C1 segment of cervical spinal cord (tissue), 14 donors: ENCODE results near the gene ATP2C2.
"Not testable (repeated sequence)": the region's sequence is repeated elsewhere in the genome, so short reads cannot be mapped to it uniquely, and the experiment has no call there.

Experiments used
- DNase-seq, 14 donors: peaks; one replicate each; lab custom pipeline; 2025; lab: John Stamatoyannopoulos, UW

ATP2C2 gene

GRCh38 chr16:84368308-84368996 lies at the start of gene ATP2C2:
Gene ATP2C2, plus strand, starts transcription at chr16:84368538. Its CDS starts 78 bp downstream, at chr16:84368616.
- DNase-seq, result no peak

- DNase-seq, result no peak
Measured at GRCh38 chr16:84319146-84319760, 49.1 kb upstream of the ATP2C2 start.

GRCh38 chr16:84320511-84320910 lies 47.8 kb upstream of the ATP2C2 start:
- DNase-seq, result no peak

DNA sequence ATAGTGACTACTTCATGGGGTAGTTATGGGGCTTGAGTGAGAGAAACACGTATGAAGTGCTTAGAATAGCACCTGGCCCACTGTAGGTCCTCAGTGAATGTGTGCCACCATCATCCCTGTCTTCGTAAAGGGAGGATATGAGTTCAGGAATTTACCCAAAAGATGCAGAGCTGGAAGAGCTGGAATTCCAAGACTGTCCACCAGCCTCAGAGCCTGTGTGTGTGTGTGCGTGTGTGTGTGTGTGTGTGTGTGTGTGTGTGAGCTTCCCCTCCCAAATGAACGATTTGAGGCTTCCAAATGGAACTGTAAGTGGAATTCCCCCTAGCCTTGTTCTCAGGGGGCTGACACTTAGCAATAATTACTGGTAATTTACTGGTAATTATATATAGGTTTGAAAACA lies 46.4 kb upstream of the ATP2C2 start:
- no peak for DNase-seq

DNA sequence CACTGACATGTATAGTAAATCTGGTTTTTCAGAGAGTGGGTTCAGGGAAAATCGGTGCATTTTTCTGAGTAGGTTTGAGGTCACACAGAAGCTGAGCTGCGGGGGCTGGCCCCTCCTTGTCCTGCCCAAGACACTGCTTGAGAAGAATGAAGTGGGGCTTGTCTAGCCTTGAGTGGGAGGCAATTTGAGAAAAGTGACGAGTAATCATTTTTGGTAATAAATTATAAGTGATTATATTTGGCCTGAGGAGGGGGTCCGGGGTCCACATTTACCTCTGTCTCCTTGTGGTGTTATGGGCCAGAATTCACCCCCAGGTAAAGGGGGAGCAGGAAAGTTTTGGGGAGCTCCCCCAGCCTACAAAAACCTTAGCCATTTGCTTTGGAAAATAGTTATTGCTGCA lies 45.6 kb upstream of the ATP2C2 start:
- no peak for DNase-seq

DNA sequence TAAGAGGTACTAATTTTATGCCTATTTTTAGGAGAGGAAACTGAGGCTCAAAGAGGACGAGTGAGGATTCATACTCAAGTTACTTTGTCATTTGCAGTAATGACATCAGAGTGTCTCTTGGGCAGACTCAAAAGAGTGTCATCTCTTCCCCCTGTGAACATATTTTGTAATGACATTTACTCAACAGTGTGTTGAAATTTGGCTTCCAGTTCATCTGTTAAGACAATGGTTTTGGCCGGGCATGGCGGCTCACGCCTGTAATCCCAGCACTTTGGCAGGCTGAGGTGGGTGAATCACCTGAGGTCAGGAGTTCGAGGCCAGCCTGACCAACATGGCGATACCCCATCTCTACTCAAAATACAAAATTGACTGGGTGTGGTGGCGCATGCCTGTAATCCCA lies 44.7 kb upstream of the ATP2C2 start:
- DNase-seq, result no peak

DNA sequence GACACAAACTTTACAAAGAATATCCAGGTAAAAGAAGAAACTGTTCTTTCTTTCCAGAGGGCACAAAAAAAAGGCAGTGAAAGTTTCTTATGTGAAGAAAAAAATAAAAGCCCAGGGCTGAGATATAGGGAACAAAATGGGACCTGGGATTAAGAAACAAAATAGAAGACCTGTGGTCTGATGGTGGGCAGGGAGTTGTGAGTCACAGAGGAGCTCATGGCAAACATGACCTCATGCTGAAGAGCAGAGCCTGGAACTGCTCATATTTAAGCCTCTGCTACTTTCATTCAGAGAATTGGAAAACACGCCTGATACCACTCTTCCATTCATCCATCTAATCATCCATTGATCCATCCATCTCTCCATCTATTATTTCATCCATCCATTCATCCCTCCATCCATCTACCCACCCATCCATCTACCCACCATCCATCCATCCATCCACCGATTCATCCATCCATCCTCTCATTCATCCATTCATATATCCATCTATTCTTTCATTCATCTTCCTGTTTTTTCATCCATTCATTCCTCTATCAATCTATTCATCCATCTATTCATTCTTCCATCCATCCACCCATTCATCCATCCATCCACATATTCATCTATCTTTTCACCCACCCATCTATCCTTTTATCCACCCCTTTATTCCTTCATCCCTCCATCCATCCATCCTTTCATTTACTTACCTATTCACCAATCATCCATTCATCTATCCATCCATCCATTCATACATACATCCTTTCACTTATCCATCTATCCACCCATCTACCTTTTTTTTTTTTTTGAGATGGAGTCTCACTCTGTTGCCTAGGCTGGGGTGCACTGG lies 43.7 kb upstream of the ATP2C2 start:
- DNase-seq, result no peak

GRCh38 chr16:84326545-84326944 lies 41.8 kb upstream of the ATP2C2 start:
- no peak for DNase-seq

DNA sequence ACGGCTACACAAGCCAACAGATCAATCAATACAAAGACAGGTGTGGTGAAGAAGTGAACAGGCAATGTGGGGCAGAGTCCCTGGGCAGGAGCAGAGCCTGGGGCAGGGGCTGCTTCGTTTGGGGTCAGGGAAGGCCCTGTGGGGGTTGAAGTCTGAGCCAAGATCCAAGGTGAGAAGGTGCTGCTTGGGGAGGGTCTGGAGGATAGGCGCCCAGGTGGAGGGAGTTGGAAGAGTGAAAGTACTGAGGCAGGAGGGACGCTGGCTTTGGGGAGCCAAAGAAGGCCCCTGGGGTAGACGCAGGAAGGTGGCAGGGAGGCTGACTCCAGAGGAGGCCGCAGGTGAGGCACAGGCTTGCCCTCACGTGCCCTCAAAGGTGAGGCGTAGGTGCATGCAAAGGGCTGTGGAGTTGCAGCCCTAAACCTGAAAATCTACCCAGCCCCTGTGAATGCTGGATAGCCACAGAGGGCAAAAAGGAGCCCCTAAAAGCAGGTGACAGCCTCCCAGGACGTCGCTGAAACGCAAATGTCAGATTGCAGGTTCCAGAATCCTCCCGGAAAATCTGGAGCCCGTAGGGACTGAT lies 40.3 kb upstream of the ATP2C2 start:
- no peak for DNase-seq

- DNase-seq, result no peak
Measured at GRCh38 chr16:84329016-84329415, 39.3 kb upstream of the ATP2C2 start.

- no peak for DNase-seq
Measured at GRCh38 chr16:84329843-84330684, 38.3 kb upstream of the ATP2C2 start.

DNA sequence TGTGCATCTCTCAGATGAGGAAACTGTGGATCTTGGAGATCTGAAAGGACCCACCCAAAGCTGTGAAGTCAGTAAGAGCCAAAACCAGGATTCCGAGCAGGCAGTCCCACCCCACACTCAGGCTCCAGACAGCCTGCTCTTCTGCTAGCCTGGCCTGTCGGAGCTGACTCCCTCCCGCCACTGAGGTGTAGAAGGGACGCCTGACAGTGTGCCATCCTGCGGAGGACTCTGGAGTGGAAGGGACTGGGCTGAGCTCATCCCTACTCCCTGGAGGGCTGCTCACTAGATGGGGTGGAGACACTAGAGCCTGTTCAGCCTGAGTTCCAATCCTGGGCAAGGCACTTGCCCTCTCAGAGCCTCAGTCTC lies 37.7 kb upstream of the ATP2C2 start:
- DNase-seq, result no peak

DNA sequence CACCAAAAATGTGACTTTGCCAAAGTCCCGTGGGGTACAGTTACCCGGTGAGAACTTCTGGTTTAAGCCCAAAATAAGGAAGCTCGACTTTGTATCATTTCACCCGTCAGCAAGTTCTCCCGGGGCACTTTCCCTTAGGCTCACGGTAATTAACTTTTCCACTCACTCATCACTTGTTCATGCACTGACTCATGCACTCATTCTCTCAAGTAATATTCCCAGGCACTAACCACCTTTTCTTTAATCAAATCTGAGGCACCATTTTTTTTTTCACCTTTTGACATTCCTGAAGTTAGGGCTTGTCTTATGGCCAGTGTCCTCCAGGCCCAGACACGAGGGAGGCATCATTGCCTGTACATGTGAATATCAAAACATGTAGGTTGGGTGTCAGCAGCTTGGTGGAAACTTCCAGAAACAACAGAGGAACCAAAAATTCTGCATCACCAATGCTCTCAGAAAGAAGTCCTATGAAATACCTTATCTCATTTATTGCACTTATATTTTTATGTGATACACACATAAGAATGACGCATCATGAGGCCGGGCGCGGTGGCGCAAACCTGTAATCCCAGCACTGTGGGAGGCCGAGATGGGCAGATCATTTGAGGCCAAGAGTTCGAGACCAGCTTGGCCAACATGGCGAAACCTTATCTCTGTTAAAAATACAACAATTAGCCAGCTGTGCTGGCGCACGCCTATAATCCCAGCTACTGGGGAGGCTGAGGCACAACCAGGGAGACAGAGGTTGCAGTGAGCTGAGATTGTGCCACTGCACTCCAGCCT lies 36.1 kb upstream of the ATP2C2 start:
- DNase-seq, result no peak

GRCh38 chr16:84332975-84333684 lies 35.2 kb upstream of the ATP2C2 start:
- DNase-seq, result peak in 1 of 14 donors; percentile 7

GRCh38 chr16:84334058-84334457 lies 34.3 kb upstream of the ATP2C2 start:
- DNase-seq, result no peak

DNA sequence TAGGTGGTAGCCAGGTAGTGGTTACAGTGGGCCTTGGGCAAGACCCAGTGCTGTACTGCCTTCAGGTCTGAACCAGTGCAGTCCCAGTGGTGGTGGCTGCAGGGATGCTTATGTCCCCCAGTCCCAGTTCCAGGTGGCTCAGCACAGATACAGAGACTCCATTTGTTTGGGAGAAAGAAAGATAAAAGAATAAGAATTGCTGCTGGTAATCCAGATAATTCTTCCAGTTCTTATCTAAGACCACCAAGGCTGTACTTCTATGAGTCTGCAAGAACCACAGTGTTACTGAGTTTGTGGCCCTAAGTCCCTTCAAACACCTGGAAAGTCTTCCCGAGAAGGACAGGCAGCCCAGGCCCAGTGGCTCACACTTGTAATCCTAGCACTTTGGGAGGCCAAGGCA lies 33.9 kb upstream of the ATP2C2 start:
- DNase-seq, result no peak

- not testable (repeated sequence) for DNase-seq
Measured at GRCh38 chr16:84337236-84337635, 31.1 kb upstream of the ATP2C2 start.

- no peak for DNase-seq
Measured at GRCh38 chr16:84339311-84339710, 29.0 kb upstream of the ATP2C2 start.

- no peak for DNase-seq
Measured at GRCh38 chr16:84339766-84340165, 28.6 kb upstream of the ATP2C2 start.
